ENCODE data around the gene TENM4.

The TENM4 gene

DNA sequence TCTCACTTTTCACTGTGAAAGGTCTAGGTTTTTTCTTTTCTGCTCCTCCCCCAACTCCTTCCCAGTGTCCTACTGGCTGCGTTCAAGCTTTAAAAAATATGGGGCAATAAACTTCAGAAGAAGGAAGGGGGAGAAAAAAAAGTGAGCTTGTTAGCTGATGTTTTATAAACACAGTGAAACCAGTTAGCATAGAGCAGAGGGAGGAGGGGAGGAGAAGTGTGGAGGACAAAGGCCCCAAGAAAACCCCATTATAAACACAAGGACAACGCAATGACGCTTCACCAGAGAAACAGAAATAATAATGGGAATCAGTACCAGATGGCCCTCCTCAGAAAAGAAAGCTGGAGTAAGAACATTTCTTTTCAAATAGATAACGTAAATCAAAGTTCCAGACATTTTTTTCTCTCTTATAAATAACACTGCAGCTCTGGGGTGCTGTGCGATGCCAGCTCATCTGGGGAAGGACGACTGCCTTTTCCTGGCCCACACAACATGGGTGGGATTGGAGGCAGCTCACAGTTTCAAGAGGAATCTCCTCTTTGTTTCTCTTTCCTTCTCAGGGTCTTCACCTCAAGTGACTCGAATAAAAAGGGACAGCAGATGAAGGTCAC is 630.8 kb downstream of the TENM4 start:
- no peak for DNase-seq (ENCODE audit: low spot score)

DNA sequence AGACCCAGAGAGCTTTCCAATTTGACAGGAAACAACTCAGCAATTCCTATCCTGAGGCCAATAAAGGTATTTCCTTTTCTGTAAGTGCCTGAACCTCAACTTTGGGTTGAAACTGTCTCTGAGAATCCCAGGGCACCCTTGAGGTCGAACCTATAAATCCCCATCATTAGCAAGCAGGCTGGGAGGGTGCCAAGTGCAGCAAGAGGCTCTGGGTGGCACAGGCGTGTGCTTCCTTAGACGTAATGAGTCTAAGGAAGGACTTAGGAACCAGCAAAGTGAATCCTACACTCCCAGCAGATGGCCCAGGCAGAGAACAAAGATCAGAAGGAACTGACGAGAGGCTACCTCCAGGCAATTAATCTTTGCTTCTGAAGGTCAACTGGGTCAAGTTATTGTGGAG is 631.9 kb downstream of the TENM4 start:
- no peak for DNase-seq (ENCODE audit: low spot score)

DNA sequence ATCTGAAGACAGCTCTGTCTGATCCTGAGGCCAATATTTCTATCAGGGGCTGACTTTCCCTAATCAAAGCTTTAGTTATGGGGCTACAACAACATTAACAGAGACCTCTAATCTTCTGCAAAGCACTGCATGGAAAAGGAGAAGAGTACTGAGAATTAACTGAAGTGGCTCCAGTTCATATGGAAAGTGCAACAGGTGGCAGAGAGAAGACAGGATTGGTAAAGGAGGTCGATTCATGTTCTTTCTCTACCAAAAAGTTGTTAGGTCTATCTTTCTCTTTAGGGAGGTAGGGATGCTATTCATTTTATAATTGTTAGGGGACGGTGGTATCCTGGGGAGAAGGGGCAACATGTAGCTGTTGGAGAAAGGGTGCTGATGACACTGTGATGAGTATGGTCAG is 633.5 kb downstream of the TENM4 start:
- DNase-seq (ENCODE audit: low spot score), result no peak

DNA sequence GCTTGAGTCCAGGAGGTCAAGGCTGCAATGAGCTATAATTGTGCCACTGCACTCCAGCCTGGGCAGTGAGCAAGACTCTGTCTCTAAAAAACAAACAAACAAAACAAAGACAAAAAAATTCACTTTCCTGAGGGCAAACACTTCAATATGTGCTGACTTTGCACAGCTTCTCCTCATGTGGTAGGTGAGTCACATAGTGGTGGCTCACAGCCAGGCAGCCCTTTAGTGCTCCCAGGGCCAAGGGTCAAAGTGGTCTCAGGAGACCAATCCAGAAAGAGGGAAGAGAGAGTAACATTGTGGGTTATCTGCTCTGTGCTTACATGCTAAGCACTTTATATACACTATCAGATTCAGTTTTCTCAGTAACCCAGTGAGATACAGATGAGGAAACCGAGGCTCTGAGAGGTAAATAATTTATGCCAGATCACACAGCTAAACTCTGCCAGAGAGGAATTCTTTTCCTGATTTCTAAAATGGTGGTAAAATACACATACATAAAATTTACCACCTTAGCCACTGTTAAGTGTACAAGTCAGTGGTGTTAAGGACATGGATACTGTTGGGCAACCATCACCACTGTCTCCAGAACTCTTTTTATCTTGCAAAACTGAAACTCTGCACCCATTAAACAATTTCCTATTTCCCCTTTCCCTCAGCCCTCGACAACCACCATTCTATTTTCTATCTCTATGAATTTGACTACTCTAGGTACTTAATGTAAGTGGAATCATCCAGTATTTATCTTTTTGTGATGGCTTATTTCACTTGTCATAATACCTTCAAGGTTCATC is 634.4 kb downstream of the TENM4 start:
- no peak for DNase-seq (ENCODE audit: low spot score)

DNA sequence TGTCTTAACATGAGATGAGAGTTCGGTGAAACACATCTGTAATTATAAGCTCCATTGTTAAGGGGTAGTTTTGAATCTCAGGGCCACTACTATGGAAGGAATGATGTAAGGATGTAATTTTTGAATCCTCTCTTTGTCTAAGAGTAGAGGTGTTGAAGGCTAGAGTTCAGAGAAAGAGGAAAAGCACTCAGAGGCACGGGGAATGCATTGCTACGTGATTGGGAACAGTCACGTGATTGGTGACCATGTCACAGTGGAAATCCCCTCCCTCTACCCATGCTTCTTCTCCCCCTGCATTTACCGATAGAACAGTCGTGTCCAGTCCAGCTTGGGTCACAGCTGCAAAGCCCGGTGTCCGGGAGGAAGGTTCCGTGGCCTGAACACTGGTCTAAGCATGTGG is 635.8 kb downstream of the TENM4 start:
- no peak for DNase-seq (ENCODE audit: low spot score)

DNA sequence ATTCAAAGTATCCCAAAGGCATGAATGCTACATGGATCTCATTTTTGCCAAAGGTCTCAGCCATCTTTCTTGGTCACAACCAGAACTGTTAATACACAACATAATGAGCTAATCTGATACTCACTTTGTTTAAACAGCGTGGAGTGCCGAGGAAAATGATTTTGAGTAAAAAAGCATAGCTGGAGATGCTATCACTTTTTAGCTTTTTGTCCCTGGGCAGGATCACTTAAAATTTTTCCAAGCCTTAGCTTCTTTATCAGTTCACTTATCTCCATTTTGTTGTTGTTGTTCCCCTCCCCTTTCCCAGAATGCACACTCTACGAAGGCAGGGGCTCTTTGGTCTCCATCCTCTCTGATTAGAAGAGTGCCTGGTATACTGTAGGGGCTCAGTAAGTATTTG is 636.8 kb downstream of the TENM4 start:
- DNase-seq (ENCODE audit: low spot score), result no peak

DNA sequence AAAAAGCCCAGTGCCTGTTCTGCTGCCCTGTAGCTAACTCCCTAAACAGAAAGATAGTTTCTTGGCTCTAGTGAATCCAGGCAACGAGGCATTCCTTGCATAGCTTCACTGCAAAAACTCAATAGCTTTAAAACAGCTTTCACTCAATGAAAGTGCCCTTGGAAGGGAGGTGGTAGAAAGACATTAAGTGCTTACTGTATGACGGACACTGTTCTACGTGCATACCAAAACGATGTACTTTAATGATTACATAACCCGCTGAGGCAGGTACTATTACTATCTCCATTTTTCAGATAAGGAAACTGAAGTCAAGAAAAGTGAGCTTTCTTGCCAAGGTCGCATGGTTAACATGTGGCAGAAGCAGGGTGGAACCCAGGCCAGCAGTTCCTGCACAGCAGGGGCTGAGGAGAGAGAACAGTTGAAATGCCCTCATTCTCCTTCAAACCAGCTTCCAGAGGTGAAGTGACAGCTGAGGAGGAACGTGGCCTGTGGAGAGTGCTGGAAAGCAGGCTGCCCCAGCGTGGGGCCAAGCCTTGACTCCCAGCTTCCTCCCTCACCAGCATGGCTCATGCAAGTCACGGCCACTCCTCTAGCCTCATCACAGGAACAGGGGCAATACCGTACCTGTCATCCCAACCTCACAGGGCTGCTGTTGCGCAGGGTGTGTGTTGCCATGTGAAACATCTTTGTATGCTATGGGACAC is 638.6 kb downstream of the TENM4 start:
- no peak for DNase-seq (ENCODE audit: low spot score)

DNA sequence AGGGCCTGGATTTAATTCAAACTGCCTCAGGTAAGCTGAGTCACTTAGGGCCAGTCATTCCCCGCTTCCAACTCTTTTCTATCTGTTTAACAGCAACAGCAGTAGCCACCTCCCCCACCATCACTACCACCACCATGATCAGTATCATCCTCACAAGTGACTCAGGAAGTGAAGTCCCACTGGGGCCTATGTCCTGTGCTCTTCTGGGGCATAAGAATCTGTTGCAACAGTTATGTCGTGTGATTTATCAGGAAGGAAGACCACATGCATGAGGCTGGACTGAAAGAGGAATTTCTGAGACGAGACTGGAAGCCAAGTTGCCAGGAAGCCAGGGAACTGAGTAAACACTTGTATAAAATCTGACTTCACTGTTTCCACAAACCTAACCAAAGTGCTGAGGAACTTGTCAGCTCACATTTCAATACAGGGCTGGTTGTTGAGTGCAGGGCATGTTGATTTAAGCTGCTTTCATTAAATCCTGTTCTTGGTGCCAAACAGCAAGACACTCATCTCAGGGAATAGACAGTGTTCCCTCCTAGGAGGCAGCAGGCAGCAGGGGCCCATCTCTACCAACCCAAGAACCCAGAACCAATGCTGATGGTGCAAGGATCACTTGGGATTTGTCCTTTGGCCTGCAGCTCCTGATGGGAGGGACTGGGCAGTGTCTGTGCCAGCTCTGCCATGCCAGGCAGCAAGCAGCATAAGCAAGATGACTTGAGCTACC is 639.5 kb downstream of the TENM4 start:
- no peak for DNase-seq (ENCODE audit: low spot score)

DNA sequence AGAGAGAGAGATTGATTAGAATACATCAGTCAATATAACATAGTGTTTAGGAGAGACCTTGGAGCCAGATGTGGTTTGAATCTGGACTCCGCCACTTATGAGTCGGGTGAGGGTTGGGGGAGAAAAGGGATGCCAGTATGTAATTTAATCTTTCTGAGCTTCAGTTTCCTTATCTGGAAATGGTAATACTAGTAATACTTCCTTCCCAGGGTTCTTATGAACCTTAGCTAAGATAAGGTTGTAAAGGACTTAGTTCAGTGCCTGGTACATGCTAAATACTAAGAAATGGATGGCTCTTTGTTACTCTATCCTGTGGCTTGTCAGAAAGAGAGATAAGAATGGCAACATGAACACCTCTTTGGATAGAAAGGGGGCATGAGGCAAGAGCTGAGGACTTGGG is 640.1 kb downstream of the TENM4 start:
- no peak for DNase-seq (ENCODE audit: low spot score)

DNA sequence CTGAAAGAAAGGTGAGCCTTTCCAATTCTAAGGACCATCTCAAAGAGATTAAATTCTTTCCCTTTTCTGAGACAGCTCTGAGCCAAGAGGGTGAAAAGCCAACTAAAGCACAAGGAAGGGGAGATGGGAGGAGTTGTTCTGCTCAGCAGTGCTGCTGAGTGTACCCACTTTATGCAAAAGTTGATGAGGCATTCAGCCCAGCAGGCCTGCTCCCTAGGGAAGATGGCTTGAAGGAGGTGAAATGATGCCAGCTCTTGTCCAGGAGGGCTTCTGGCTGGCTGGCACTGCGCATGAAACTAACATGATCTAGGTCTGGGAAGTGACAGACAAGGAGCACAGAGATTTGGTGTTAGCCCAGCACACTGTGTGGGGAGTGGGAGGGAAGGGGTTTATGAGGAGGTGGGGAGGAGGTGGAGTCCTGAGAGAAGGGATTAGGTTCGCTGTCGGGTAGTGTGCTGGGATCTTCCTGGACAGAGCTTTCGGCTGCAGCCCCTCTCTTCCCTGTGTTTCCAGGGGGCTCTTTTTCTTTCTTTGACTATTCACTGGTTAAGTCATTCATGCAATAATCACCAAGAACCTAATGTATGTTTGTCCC is 640.6 kb downstream of the TENM4 start:
- no peak for DNase-seq (ENCODE audit: low spot score)

DNA sequence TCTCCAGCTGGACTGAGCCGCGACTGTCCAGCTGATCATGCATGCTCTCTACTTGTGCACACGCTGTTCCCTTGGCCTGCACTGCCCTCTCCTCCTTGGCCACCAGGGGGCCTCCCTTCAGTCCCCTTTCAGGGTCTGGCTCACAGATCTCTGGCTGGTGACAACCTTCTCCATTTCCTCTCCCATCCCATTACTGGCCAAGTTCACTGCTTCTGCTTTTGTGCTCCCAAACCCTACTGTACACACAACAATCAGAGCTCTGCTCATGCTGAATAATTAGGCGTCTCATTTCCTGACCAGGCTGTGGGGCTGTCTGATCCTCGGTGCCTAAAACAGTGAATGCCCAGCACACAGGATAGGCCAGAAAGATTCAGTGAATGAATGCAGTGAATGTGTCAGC is 642.2 kb downstream of the TENM4 start:
- peak; percentile 4 for DNase-seq (ENCODE audit: low spot score)

DNA sequence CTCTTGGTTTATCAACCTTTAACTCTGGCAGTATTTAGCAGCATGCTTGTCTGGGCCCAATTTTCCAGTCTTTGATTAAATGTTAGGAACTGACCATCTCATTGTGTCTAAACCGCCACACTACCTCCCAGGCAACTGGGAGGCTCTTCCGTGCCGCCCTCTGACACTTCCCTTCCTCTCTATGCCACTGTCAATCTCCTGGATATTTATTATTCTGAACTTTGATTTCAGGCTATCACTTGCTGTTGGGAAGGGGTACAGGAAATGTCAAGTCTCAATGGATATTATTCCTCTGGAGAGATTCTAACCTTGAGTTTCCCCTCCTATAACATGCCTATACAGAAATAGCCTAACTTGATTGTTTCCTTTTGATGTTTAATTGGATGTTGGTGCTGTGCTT is 643.3 kb downstream of the TENM4 start:
- no peak for DNase-seq (ENCODE audit: low spot score)

DNA sequence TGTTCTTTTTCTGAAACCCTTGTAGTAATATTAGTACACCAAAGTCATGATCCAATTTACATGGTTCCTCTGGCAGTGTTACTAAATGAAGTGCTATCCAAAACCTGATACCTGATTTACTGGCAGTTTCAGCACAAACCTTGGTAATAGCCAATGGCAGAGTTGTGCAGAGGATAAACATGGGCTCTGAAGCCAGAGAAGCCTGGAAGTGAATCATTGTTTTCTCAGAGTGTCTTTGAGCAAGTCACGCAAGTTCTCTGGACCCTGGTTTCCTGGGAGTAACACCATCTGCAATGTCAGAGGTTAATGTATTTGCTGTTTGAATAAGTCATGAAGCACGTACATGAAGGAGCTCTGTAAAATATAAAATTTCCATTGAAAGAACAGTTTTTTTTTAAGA is 643.9 kb downstream of the TENM4 start:
- no peak for DNase-seq (ENCODE audit: low spot score)

DNA sequence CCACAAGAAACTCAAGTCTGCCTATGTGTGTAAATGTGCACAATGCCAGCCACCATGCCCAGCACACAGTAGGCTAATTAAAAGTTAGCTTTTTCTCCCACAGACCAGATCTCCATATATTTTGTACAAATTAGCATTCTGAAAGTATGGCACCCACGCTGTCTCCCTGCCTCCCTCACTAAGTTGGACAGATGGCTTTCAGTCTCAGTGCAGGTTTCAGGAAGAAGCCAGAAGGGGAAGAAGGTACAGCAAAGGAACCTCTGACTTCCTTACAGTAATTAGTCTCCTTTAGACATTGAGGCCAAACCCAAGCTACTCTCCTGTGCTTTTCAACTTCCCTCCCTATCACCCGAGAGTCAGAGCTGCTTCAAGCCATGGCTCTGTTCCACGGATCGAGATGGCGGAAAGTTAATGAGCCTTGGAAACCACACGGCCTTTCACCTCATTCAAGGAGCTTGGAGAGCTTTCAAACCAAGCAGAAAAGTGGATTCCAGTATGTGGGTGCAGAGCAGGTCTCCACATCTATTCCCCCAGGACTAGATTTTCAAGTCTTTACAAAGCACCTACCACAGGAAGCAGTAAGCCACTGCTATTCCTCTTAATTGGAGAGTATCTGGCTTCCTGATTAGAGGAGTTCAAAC is 645.1 kb downstream of the TENM4 start:
- DNase-seq (ENCODE audit: low spot score), result no peak

DNA sequence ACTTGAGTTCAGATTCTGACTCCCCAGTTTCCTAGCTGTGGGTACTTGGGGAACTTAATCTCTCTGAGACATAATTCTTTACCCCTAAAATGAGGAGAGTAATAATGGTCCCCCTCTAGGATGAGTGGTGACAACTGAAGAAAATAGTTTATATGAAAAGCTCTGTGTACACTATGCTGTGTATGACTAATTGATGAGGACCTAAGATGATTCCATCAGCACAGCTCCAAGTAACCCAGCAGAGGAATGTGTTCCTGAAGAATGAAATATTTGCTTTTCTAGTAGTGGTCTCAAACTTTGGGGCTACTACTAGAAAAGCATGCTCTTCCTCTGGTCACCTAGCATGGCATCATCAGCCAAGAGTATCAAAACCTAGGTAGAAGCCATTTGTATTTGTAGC is 648.9 kb downstream of the TENM4 start:
- DNase-seq (ENCODE audit: low spot score), result no peak

DNA sequence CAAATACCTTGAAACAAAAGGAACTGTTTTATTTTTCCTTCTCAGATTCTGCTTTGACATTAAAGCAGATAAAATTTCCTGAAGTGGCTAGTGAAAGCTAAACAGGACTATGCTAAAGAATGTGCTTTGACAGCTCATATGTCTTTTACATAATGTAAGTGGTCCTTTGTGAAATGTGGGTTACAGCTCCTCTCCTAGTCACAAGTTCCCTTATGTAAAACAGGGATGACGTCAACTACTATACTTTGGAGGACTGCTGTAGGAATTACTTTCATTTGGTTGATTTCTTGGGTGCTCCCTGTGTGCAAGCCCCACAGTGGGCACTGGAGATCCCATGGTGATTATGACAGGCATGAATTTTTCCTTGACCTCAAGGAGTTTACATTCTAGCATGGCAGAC is 649.6 kb downstream of the TENM4 start:
- no peak for DNase-seq (ENCODE audit: low spot score)

DNA sequence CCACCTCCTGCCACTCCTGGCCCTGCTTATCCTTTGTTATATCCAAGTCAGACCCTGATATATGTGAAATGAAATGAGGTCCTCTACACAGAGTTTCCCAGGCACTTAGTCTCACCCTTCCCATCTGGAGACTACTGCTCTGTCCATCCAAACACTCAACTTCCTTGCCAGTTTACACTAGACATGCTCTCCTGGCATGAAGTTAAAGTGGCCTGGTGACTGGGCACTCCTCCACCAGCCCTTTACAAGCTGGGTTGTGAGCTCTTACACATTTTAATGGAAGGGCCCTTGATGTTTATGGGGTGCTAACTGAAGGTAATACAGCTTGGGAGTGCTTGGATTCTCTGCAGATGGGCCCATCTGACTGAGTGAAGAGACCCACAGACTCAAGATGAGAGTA is 650.0 kb downstream of the TENM4 start:
- no peak for DNase-seq (ENCODE audit: low spot score)

DNA sequence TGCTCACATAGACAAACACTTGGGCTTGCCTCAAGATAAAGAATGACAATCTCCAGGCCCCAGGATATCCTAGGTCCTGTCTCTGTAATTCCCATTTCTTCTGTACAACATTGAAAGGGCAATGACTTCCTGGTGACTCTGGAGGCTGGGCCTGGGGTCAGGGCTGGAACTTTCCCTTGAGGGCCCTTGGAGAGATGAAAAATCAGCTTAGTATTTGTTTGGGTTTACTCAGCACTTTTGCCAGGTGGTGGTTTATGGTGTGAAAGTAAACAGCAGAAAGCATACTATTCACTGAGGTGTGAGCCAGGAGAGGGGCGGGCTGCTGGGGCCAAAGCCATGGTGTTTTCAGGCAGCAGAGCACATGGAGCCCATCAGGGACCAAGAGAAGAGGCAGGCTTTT is 651.5 kb downstream of the TENM4 start:
- DNase-seq (ENCODE audit: low spot score), result no peak

DNA sequence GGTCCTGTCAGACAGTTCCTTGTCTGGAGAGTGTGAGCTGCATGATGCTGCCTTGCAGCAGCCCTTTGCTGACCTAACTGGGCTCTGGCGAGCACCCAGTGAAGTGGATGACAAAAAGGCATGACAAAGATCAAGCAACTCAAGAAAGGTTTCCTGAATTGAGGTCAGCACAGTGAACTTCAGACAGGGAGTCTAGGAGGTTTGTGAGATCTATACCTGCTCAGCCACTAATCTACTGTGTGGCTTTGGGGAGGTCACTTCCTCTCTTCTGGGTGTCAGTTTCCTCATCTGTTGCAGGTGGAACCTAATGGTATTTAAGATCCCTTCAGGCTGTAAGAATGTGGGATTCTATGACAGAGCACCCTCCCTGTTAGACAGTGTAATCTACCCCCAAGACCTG is 652.3 kb downstream of the TENM4 start:
- DNase-seq (ENCODE audit: low spot score), result no peak

DNA sequence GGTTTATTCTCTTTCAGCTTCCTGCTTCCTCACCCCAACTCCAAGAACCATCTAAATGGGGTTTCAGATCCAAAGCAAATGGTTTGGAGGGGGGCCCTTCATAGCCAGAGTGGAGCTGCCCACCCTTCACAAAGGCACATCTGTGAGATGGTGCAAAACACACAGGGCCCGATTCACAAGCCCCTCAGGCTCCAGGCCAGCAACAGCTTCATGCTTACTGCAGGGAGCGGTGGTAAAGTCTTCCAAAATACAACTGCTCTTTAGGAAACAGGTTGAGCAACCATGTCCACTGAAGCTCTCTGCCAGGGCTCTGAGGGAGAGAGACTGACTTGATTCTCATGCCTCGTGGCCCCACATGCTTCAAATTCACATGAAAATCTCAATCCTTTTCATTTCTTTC is 653.1 kb downstream of the TENM4 start:
- DNase-seq (ENCODE audit: low spot score), result no peak

DNA sequence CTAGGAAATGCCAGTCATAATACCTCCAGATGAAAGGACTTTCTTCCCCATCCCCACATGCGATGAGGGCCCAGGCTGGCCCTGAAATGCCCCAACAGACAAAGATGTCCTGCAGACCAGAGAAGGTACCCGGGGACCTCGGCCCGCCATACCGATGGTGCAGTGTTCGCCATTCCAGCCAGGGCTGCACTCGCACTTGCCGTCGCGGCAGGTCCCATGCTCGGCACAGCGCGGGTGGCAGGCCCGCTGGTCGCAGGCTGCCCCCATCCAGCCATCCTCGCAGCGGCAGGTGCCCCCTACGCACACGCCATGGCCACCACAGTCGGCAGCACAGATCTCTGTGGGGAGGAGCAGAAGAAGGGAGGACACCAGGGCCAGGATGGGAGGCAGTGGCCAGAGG is 654.1 kb downstream of the TENM4 start:
- DNase-seq (ENCODE audit: low spot score), result no peak

DNA sequence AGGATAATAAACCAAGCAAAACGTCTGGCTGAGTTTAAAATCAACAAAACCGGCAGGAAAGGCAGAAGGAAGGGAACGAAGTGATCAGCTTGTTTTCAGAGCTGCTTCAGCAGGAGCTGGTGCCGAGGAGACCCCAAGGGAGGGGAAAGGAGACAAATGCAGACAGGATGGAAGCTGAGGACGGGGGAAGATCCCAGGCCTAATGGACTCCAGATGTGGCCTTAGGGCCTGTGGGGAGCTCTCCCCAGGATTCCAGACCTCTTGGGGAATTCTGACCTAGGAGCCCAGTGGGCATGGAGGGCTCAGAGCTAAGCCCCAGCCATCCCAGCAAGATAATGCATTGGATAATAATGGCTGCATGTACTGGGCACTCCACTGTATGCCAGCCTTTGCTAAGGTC is 654.7 kb downstream of the TENM4 start:
- no peak for DNase-seq (ENCODE audit: low spot score)
